NCI-H2107 treated with DMSO at 0.1 percent for 48 hours (cell line): ENCODE measurements around the gene GRM7.

ENCODE experiments used
- DNase-seq: peaks from one replicate; lab custom pipeline; 2025; ENCODE audit not compliant: unreplicated experiment; lab: John Stamatoyannopoulos, UW

Gene GRM7

DNA sequence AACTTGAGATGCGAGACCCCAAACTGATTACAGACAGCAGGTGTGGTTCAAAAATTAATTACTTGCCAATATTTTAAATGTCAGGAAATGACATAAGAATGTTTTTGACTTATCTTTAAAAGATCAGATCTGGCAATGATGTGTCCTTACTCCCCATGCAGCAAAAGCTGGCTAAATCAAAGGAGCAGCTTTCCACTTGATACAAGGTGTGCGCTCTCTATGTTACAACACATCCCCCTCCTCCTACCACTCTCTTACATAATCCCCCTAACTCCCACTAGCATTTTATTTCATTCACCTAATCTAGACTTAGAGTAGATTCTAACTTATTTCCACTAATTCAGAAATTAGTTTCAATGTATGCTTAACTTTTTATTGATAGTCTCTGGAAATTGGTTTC, 609.0 kb downstream of the GRM7 start:
- no peak for DNase-seq

DNA sequence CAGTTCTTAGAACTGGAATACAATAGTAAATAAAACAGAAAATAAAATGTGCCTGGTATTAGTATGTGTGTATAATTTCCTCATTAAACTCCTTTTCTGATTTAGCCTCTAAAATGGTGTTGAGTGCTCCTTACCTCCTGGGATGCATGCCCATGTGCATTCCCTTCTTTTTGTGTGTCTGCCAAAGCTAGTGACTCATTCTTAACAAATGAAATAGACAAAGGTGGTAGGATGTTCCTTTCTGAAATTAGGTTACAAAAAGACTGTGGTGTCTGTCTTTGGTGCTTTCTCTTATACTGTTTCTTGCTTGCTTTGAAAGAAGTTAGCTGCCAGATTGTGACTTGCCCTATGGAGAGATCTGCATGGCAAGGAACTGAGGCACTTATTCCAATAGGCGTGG, 623.7 kb downstream of the GRM7 start:
- no peak for DNase-seq

DNA sequence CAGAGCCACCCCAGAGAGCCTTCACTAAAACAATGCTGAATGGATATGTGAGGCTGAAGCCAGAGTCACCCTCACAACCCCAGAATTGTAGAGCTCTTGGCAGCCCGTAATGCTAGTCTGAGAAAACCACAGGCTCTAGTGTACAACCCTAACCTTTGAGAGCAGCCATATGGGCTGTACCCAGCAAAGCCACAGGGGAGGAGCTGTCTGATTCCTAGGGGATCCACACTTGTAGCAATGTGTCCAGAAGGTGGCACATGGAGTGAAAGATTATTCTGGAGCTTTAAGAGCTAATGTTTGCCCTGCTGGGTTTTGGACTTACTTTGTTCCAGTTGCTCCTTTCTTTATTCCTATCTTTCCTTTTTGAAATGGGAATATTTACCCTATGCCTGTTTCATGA, 626.8 kb downstream of the GRM7 start:
- DNase-seq = no peak

DNA sequence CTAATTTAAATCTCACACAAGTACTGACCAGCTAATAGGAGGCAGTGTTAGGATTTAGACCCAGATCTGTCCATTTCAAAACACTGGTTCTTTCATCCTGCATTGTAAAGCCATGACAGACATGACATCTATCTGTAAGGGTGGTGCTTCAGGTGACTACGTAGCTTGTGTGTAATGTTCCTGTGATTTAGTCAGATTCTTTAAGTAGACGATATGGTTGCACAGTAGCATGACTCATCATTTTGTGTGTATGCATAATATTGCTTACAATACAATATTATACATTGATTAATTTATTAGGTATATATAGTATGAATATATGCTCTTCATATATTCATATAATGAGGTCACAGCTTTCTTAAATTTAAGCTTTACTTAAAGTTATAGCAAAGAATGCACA, 628.5 kb downstream of the GRM7 start:
- DNase-seq = no peak

DNA sequence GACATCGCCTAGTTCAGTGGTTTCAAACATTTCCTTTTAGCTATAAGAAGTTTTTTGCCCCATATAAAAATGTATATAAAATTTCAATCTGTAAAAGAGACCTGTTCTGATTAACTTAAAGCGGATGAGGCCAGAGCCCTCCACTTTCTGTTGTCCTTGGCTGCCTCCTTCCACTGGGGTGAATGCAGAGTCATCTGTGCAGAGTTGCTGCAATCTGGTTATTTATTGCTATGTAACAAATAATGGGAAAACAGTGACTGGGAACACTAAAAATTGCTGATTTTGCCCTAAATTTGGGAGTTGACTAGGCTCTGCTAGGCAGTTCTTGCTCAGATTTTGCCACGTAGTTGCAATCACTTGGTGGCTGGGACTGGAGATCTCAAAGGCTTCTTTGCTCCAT, 637.8 kb downstream of the GRM7 start:
- DNase-seq = no peak

DNA sequence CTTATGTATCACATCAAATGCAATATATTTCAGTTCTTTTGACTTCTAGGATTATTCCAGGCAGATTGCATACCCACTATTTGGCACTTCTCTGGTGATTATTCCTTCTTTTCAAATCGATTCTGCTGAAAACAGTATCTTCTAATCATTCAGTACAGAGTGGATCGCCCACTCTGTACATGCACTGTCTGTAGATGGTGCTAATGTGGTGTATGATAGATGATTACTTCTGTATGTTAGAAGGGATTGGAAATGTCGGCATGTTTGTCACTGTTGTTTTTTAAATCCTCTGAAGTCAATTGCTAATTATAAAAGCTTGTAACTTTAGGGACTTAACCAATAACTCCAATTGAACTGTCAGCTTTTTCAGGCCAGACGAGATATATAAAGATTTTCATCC, 642.5 kb downstream of the GRM7 start:
- no peak for DNase-seq

DNA sequence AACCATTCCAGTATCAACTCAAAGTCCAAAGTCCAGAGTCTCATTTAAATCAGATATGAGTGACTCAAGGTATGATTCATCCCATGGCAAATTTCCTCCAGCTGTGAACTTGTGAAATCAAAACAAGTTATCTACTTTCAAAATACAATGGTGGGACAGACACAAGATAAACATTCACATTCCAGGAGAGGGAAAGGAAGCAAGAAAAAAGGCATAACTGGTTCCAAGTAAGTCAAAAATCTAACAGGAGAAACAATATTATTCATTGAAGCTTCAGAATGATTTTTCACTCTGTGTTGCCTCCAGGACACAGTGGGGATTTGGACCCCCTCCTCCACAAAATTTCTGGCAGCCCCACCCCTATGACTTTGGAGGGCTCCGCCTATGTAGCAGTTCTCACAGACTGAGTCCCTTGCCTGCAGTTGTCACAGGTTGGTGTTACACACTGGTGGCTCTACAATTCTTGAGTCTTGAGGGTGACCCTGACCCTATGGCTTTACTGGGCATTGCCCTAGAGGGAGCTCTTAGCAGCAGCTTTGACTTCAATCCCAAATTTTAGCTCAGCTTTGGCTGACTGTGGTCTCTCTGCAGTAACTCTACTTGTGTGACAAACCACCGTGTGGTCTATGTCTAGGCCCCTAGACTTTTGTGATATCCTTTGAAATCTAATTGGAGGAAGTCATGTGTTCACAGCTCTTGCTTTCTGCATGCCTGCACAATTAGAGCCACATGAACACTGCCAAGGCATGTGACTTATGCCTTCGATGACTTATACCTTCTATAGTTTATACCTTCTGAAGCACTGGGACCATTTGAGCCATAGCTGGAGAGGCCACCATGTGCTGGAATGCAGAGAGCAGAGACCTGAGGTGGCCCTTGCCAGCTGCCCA, 644.2 kb downstream of the GRM7 start:
- no peak for DNase-seq

DNA sequence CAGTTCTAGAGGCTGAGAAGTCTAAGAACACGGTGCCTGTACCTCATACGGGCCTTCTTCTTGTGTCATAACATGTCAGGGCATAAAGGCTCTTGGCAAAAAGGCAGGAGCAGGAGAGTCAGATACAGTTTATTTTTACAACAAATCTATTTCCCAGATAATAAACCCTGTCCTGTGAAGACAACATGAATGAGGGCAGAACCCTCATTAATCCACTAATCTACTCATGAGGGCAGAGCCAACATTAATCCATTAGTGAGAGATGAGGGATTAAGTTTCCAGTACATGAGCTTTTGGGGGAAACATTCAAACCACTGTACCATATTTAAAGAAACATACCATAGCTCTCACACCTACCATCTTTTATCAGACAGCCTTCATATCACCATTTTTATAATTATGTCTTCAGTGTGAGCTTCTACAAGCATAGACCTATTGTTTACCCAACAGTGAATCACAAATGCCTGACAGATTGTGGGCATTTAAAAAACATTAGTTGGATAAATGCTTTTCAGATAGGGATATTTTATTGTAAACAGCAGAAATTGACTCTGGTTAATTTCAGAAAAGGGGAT, 645.8 kb downstream of the GRM7 start:
- no peak for DNase-seq

DNA sequence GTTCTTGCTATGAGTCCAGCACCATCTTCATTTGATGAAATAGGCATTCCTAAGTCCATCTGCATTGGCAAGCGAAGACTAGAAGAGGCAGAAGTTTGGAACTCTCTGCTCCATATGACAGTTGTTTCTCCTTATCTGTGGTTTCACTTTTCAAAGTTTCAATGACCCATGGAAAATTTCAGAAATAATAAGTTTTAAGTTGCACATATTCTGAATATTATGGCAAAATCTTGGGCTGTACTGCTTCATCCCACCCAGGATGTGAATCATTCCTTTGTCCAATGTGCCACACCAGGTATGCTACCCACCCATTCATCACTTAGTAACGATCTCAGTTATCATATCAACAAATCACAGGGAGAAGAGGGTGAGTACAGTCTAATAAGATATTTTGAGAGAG, 647.9 kb downstream of the GRM7 start:
- DNase-seq = no peak

DNA sequence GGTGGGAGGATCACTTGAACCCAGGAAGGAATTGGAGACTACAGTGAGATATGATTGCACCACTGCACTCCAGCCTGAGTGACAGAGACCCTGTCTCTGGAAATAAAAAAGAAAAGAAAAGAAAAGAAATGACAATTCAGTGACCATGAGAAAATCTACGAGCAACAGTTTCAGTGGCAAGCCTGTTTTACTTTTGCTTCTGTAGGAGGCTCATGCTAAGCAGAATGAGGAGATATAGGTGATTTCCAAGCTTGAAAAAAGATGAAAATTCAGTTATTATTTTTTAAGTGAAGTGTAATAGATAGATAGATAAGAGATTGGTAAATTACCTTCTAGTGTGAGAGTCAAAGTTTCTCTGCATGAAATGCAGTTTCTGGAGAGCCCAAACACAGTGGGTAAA, 651.1 kb downstream of the GRM7 start:
- no peak for DNase-seq

DNA sequence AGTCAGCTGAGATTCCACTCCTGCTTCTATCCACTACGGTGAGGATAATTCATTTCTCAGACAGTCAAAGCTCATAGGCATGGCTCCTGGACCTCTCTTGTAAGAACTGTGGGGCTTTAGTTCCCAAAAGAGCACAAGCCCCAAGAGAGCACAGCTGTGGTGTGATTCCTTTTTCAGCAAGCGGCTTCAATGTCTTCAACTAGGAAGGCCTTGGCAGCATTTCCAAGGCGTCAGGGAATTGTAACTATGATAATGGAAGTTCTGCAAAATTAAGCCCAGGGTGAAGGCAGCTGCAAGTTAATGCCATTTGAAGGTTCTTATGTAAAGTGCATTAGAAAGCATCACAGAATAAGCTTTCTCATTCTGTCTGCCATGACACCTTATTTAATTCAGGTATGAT, 657.1 kb downstream of the GRM7 start:
- no peak for DNase-seq

DNA sequence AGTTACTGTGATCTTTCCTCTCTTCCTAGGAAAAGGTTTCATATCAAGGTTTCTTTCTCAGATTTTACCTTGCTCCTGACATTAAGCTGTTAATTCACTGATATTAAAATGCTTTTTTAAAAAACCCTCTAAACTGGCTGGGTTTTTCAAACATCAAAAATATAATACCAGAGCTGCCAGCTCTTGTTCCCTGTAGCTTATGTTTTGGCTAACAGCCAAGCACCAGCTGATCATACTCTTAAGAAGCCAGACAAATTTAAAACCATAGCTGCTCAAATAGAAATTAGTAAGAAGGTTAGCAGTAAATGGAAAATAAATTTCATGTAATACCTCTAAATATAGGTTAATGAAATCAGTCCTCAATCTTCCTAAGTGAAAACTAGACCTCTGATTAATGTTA, 657.5 kb downstream of the GRM7 start:
- DNase-seq = no peak

DNA sequence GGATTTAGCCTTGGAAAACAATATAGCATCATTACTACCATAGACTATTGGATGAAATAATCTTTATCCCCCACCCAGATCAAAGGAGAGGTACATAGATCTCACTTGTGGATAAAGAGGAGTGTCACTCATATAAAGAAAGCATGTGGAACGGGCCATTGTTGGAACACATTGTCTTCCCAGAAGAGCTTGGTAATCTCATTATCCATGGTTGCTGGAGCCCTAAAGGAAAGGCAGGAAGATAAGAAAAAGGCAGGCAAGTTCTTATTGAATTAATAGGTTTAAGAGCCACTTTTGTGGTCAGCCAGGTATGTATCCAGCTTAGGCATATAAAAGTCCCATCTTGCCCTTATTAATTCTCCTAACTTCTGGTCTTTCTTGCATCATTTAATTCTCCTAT, 659.1 kb downstream of the GRM7 start:
- DNase-seq = no peak

DNA sequence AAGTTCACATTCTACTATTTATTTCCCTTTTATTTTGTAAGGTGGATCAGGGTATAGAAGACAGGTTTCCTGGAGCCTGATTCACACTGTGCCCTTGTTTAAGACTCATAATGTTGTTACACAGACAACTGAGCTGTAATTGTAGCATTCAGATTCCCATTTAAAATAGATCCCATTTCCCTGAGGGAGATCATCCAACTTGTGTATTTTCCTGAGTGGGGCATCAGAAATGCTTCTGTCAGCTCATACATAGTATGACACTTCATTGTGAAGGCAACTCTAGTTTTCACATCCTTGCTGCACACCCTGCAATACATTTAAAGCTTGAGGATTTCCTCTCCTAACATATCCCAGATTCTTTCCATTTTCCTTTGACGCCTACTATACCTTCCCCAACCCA, 659.7 kb downstream of the GRM7 start:
- DNase-seq = no peak

DNA sequence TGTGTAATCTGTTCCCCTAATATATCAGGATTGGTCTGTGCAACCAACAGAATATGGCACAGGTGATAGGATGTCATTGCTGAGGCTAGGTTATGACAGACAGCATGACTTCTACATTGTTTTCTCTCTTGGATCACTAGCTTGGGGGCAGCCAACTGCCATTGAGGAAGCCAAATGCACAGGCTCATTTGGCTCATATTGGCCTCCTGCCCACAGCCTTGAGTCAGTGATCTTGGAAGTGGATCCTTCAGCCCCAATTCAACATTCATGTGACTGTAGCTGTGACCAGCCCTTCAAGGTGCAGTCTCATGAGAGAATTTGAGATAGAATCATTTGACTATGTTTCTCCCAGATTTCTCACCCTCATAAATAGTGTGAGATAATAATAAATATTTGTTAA, 675.6 kb downstream of the GRM7 start:
- DNase-seq = no peak

DNA sequence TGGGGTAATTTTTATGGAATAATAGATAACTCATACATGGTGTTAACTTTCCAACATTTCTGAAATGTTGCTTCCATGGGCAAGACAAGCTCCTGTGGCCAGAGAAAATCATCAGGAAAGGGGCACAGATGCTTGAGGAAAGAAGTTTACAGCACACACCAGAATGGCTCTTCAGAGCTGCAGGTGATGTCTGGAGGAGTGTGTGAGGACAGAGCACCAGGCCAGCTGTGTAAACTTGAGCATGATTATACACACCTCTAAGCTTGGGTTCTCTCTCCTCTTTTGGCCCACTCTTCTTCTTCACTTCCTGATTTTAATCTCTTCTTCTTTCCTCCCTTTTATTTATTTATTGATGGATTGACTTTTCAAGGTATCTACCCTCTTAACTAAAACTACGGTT, 676.0 kb downstream of the GRM7 start:
- DNase-seq = no peak

DNA sequence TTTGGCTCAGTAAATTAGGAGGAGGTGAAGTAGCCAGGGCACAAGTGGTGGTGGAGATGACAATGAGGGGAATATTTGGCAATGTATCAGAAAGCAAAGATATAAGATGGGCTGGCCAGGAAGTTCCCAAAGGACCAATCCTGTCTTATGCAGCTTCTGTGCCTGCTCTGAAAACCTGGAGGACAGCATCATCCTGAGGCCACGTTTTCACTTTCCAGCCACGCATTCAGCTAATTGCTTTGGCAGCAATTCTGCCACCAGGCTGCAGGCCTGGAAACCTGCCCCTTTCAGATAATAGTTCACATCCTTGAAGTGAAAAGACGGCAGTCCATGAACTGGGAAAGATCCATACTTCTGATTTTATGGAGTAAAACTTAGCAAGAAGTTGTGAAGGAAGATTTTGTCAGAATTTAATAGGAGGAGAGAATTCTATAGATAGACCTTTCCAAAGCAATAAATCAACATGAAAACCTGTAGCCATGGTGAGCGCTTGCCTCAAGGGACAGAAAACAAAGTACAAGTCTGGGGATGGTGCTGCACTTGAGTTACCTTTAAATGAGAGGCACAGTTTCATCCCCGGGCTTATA, 682.5 kb downstream of the GRM7 start:
- DNase-seq = no peak

DNA sequence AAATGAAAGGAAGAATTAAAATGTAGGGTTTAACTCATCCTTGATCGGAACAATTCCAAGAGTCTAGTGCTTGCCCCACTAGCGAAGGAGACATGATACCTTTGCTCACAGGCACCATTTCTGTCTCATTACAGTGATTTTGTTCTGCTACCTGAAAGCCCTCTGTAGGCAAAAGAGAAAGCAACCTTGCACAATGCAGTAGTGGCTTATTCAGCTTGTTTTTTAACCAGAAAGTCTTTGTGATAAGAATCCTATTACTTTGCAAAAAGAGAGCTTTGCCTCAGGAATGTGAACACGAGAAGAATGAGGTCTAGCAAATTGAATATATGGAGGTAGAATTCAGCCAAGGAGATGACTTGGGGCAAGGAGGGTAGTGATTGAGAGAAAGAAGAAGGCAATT, 684.4 kb downstream of the GRM7 start:
- DNase-seq = no peak

DNA sequence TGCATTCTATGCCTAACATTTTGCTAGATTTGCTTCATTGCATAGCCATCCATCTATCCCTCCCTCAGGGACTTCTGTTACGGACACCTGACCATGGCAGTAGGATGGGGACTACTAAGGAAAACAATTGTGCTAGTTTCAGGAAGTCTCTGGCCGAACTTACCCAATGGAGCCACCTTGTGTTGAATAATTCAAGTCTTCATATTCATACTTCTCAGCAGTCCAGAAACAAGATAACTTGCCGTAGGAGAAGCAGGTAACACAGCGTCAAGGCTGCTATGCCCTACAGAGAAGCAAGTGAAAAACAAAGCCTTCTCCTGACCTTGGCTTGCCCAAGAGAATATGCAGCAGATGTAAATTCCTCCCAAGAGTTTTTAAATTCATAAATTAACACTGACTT, 685.3 kb downstream of the GRM7 start:
- no peak for DNase-seq

DNA sequence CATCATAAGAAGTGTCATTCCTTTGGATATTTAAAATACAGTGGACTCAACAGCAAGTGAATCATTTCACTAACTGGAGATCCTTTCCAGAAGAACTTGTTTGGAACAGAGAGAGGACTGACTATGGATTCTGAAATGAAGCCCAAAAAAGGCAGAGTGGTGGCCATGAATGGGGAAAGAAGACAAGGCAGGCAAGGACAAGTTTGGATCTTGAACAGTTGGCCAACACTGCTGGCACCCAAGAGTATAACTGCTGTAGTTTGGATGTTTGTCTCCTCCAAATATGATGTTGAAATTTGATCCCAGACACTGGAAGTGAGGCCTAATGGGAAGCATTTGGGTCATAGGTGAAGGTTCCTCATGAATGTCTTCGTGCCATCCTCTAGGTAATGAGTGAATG, 686.9 kb downstream of the GRM7 start:
- DNase-seq = no peak

DNA sequence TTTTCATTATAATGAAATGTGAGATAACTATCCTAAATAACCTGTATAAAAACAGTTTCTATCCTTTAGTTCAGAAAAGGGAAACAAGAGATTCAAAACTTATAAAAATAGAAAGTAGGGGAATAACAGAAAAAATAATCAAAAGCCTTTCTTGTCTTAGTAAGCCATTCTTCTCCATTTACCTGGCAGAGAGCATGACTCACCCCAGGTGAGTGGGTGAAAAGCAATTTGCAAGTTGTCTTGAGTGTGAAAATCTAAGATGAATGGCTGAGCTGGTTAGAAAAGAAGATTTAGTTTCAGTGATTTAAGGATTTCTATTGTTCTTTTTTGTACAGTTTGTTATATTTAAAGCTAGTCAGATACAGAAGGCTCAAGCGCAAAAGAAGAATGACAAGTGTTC, 702.0 kb downstream of the GRM7 start:
- no peak for DNase-seq

DNA sequence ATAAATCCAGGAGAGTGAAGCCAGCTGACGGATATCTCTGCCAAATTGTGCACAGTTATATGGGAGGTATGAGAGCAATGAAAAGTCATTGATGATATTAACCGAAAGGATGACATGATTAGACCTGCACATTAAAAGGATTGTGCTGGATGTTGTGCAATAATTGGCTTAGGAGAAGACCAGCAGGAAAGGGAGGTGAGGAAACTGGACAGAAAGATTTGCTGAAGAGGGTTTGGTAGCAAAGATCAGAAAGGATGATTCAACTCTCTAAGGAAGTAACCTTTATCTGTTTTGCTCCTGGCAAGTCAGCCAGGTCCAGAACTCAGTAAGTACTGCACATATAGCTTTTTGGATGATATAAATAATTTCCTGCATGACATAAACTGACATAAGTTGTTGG, 704.7 kb downstream of the GRM7 start:
- DNase-seq = no peak

DNA sequence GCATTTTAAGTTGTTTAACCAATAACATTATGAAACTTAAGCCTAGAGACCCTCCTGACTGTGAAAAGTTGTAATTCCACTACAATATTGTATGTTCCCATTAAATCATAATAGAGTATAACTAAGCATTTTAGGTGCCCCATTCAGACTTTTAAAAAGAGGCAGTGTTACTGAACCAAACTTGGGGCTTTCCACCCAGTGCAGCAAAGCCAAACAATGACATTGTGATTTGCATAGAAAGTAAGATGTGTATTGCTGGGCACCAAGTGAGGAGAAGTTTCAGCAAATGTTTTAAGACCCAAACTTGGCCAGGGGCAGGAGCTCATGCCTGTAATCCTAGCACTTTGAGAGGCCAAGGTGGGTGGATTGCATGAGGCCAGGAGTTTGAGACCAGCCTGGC, 706.2 kb downstream of the GRM7 start:
- DNase-seq = no peak
